Stimulated activated CD8-positive, alpha-beta memory T cell treated with anti-CD3 and anti-CD28 coated beads, Interleukin-12 subunit alpha, Interleukin-12 subunit beta, amount 100 ng/mL, for 4 hours (primary cell): Measurements from ENCODE around the gene CAV2.
"Not testable (repeated sequence)": the region's sequence is repeated elsewhere in the genome, so short reads cannot be mapped to it uniquely, and the experiment has no call there.

Experiments
- DNase-seq: peaks from one replicate; pipeline ENCODE4 v3.0.0-alpha.2; 2020; ENCODE audit warnings: low read depth

Gene CAV2

GRCh38 chr7:116499168-116500077 lies at the start of gene CAV2:
TSS of gene CAV2 (plus strand) at chr7:116499738. CDS start at chr7:116499782, 44 bp downstream.
- DNase-seq = peak; percentile 4

- DNase-seq = no peak
Observed at GRCh38 chr7:116449950-116450349, 49.6 kb upstream of the CAV2 start.

GRCh38 chr7:116451957-116452729 lies 47.4 kb upstream of the CAV2 start:
- DNase-seq = no peak

GRCh38 chr7:116454377-116454776 lies 45.2 kb upstream of the CAV2 start:
- DNase-seq = no peak

GRCh38 chr7:116455009-116455408 lies 44.5 kb upstream of the CAV2 start:
- DNase-seq = no peak

GRCh38 chr7:116455499-116455898 lies 44.0 kb upstream of the CAV2 start:
- no peak for DNase-seq

GRCh38 chr7:116461500-116461899 lies 38.0 kb upstream of the CAV2 start:
- no peak for DNase-seq

- no peak for DNase-seq
Observed at GRCh38 chr7:116463956-116464355, 35.6 kb upstream of the CAV2 start.

GRCh38 chr7:116464375-116464774 lies 35.2 kb upstream of the CAV2 start:
- no peak for DNase-seq

GRCh38 chr7:116465125-116465524 lies 34.4 kb upstream of the CAV2 start:
- no peak for DNase-seq

- no peak for DNase-seq
Observed at GRCh38 chr7:116468534-116468933, 31.0 kb upstream of the CAV2 start.

- DNase-seq = no peak
Observed at GRCh38 chr7:116477625-116478024, 21.9 kb upstream of the CAV2 start.

GRCh38 chr7:116478834-116479233 lies 20.7 kb upstream of the CAV2 start:
- DNase-seq = no peak

- no peak for DNase-seq
Observed at GRCh38 chr7:116483271-116483942, 16.1 kb upstream of the CAV2 start.

GRCh38 chr7:116484389-116484788 lies 15.1 kb upstream of the CAV2 start:
- DNase-seq = not testable (repeated sequence)

- no peak for DNase-seq
Observed at GRCh38 chr7:116487907-116488521, 11.5 kb upstream of the CAV2 start.

GRCh38 chr7:116490351-116490750 lies 9.2 kb upstream of the CAV2 start:
- no peak for DNase-seq

GRCh38 chr7:116491887-116492653 lies 7.5 kb upstream of the CAV2 start:
- DNase-seq = no peak

- no peak for DNase-seq
Observed at GRCh38 chr7:116492654-116493109, 6.9 kb upstream of the CAV2 start.

GRCh38 chr7:116493449-116493848 lies 6.1 kb upstream of the CAV2 start:
- no peak for DNase-seq

- DNase-seq = no peak
Observed at GRCh38 chr7:116494472-116494871, 5.1 kb upstream of the CAV2 start.
